ENCODE measurements around the gene IPCEF1. TPM values are rescaled to one million over a fixed set of nuclear protein-coding genes. Genes with fewer than 3 reads are reported as not detected.
"Not testable (repeated sequence)": the region's sequence is repeated elsewhere in the genome, so short reads cannot be mapped to it uniquely, and the experiment has no call there.

The IPCEF1 gene
- total RNA-seq, 1 donor from 2014 or later: 29.5 TPM

DNA sequence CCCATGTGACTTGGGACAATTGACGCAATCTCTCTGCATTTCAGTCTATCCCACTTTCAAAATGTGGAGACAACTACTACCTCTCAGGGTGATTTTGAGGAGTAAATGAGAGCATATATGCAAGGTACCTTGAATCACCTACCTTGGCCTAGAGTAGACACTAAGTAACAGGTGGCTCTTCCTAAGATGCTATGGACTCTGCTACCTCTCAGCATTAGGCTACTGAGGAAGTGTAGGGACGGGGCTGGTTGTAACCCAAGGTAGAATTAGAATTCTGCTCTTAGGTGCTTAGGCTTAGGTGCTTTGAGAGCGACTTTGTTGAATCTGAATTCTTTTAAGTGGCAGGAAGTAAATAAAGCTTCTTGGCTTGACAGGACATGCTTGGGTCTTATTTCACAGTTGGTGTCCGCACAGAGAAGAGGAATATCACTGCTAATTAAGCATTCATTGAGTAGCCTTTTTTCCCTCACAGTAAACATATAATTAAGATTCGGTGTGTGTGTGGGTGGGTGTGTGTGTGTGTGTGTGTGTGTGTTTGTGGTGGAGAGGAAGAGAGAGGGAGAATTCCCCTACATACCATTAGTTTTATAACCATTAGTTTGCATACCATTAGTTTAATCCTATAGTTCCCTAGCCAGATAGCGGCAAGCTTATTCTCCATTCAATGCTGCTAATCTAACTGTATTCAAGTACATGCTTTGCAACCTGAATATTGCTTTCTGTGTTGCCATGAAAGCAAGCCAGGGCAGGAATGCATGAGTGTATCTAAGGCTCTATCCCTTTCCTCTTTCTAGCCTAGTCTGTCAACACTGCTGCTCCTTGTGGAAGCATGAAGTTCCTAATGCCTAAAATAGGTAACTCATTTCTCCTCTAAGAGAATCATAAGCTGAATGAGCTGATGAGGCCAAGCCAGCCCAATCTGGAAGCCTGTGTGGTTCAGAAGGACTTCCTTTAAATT lies 112.5 kb downstream of the IPCEF1 start:
- DNase-seq: no peak

GRCh38 chr6:154242617-154243357 lies 113.8 kb downstream of the IPCEF1 start:
- DNase-seq: no peak

GRCh38 chr6:154241581-154241980 lies 115.0 kb downstream of the IPCEF1 start:
- no peak for DNase-seq

- not testable (repeated sequence) for DNase-seq
Observed at GRCh38 chr6:154241061-154241460, 115.5 kb downstream of the IPCEF1 start.

DNA sequence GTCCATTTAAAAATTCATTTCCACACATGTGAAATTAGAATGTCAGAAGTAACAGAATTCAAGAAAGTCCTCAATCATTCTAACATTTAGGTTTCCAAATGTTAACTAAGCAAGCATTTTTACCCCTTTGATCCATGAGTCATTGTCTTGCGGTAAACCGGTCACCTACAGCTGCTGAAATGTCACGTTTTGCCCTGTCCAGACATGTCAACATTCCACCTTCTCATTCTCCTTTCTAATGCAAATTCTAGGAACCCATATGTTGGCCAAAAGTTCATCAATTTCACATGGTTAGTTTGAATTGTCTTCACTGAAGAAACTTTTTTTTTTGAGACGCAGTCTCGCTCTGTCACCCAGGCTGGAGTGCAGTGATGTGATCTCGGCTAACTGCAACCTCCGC lies 117.2 kb downstream of the IPCEF1 start:
- no peak for DNase-seq

DNA sequence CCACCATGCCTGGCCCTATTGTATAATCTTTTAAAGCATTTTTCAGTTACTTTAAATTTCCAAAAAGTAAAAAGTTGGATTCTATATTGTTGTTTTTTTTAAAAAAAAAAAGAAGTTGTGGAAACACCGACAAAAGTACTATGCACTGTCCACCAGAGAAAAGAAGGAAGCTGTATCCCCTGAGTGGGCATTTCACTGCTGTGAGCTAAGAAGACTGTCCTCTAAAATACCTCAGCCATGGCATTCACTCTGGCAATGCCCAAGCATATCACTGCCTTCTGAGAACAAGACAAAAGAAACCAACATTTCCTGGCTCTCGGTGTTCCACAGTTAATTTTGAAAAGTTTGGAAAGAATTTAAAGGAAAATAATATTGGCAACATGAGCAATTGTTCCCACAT lies 117.8 kb downstream of the IPCEF1 start:
- DNase-seq: no peak

DNA sequence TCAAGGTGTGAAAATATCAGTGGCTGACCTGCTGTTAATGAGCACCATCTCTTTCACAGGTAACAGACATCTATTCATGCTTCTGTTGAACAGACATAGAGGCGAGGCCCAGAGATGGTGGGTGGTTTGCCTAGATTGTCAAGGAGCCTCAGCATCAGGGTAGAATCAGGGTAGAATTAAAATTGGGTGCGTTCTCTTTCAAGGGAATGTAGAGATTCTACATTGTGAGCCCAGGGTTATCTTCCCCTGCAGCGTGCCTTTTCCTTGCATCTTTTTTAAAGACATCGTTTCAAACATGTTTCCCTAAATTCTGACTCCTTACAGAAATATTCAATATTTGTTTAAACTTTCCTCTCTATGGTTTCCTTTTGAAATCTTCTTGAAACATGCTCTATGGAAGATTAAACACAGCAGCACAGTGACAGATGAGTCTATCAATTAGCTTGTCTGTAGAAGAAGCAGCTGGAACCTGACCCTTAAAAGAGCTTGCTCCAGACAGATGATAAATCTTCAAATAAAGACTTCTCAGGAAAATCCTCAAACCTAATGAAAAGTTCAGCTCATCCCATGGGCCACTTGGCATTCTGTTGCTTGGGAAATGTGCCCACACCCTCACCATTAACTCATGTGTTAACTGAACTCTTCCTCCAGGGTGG lies 119.8 kb downstream of the IPCEF1 start:
- no peak for DNase-seq

GRCh38 chr6:154234019-154234772 lies 122.4 kb downstream of the IPCEF1 start:
- no peak for DNase-seq

DNA sequence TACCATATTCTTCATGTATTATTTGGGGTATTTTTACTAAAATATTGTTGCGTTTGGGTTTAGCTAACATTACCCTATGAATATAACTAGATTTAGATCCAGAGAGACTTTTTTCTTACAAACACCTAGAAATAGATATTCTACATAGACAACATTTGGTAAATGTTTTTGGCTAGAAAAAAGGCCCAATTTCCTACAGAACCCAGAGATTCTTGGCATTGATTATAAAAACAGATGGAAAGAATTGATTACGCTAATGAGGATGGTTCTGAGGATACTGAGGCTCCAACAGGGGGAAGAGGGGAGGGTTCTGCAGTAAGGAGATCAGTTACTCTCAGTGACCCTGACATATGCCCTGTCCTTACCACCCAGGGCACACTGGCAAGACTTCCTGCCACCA lies 123.2 kb downstream of the IPCEF1 start:
- no peak for DNase-seq

- DNase-seq: no peak
Observed at GRCh38 chr6:154232013-154232910, 124.3 kb downstream of the IPCEF1 start.

DNA sequence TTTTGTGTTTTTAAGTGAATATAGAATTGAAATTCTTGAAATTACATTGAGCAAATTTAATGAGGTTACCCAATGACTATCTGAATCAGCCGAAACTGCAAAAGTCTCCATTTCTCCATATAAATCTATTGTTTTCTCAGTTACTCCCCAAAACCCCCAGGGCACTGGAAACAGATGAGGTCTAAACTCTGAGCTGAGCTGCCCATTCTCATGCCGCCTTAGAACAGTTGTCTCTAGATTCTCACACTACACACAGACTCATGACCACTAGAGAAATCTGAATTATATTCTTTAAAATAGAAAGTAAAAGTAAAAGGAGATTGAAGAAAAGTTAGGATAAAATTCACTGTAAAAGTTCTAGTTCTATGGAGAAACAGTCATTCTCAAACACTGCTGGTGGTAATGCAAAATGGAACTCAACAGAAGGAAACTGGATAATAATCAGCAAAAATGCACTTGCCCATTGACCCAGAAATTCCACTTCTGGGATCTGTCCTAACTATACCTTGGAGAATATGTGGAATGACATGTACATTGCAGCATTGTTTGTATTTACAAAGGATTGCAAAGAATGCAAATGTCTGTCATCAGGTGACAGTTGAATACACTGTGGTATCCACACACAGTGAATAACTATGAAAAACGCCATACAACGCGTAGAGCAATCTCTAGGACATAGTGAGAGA lies 125.5 kb downstream of the IPCEF1 start:
- DNase-seq: no peak

DNA sequence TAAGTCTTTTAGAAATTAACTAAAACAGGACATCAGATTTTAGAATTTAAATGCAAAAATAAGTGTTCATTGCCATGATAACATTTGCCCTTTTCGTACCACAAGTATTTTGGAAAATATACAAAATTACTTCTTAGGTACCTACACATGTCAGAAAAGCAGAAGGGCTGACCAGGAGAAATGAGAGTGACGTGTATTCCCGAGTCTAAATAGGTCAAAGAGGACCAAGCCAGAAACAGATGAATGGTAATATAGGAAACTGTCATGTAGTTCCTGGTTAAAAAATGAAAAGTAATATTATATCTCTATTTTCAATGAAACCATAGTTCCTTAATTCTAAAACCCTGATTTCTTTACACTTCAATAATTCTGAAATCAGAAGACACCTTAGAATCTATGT lies 126.2 kb downstream of the IPCEF1 start:
- no peak for DNase-seq

- DNase-seq: no peak
Observed at GRCh38 chr6:154229786-154230185, 126.8 kb downstream of the IPCEF1 start.

DNA sequence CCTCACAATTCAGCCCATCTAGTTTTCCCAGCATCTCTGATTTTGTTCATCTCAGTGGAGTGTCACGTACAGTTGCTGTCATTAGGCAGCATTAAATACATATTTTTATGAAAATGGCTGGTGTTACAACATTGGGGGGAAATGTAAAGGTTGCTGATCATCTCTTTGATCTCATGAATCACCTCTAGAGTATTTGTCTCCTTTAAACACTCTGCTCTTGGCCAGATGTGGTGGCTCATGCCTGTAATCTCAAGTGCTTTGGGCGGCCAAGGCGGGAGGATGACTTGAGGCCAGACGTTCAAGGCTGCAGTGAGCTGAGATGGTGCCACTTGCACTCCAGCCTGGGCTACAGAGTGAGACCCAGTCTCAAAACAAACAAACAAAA lies 128.1 kb downstream of the IPCEF1 start:
- no peak for DNase-seq

GRCh38 chr6:154227862-154228520 lies 128.6 kb downstream of the IPCEF1 start:
- no peak for DNase-seq

DNA sequence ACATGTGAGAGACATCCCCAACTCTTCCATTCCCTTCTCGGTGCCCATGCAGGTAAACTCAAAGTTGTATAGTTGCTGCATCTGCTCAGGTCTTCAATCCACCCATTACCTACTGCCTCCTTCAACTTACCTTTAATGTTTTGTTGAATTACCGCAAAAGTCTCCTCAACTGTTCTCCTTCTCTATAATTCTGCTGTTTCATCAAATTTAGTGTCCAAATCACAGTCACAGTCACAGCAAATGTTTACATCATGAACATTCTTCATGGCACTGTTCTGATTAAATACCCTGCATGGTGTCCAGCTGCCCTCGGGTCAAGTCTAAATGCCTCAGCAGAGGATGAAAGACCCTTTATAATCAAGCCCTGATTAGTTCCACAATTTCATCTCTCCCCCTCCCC lies 130.1 kb downstream of the IPCEF1 start:
- DNase-seq: no peak

GRCh38 chr6:154223296-154223695 lies 133.3 kb downstream of the IPCEF1 start:
- DNase-seq: no peak

- DNase-seq: no peak
Observed at GRCh38 chr6:154222716-154223115, 133.9 kb downstream of the IPCEF1 start.

DNA sequence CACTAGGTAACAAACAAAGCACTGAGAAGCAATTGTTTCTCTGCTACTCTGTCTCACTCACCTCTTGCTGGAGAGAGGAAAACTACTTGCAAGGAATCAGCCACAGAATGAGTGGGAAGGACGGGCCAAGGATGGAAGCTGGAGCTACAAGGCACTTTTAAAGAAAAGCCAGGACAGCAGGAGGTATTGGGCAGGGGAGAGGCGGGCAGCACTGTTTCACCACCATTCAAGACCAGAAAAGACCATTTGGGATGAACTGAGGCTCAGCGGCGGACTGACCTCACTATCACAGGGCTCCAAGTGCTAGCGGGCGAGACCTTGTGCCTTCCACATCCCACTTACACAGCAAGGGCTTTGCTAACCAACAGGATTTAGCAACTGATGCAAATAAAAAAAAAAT lies 137.4 kb downstream of the IPCEF1 start:
- DNase-seq: no peak

GRCh38 chr6:154218787-154219186 lies 137.8 kb downstream of the IPCEF1 start:
- no peak for DNase-seq

Data from occipital lobe (tissue), 2 donors.